RWPE1 (cell line): Measurements from ENCODE around the gene RHBDL1.
A peak's percentile ranks its signal among the peaks of the same experiment; 100 is the strongest.

ENCODE experiments used
- CTCF ChIA-PET: fragments of 350-600 bp; sonication (Branson Sonifier 250); formaldehyde crosslinking; extraction: SDS; loops from one replicate; lab custom pipeline; 2021; lab: Yijun Ruan, JAX
- POLR2A ChIA-PET: fragments of 400-600 bp; formaldehyde crosslinking; extraction: SDS; loops from one replicate; lab custom pipeline; 2020; ENCODE audit warnings: antibody characterized with exemption; ENCODE audit not compliant: low non-redundant PET; lab: Yijun Ruan, JAX
- DNase-seq: peaks from one replicate; pipeline ENCODE4 v3.0.0; 2012; ENCODE audit warnings: low spot score
- H3K27ac ChIP-seq: fragments of 450-650 bp; 2 replicates; pipeline ENCODE4 v1.5.1; 2017
- CTCF ChIP-seq: fragments of 450-650 bp; conservative IDR thresholded peaks from 2 replicates; pipeline ENCODE4 v1.5.1; 2017; ENCODE audit warnings: low read depth, mild to moderate bottlenecking

RHBDL1 gene

GRCh38 chr16:674968-675883 is at the start of gene RHBDL1:
Gene RHBDL1, plus strand, starts transcription at chr16:675671. Its CDS starts 120 bp downstream, at chr16:675791.
- TF ChIP-seq CTCF: no peak
- H3K27ac ChIP-seq: peak within 1 kb of the TSS; percentile 94
- DNase-seq: no peak
- ChIA-PET POLR2A (interaction anchor here (0.6 kb wide), 1 partner anchor 22 kb away, joined by 3 read pairs; no protein-coding TSS in a partner anchor), CTCF (interaction anchor here (0.7 kb wide), 1 partner anchor 1133 kb away, joined by 3 read pairs; no protein-coding TSS in a partner anchor)

- ChIA-PET CTCF (interaction anchor here (1.4 kb wide), 1 partner anchor 22 kb away, joined by 5 read pairs; no protein-coding TSS in a partner anchor), POLR2A (interaction anchor here (1.0 kb wide), 1 partner anchor 10 kb away, joined by 3 read pairs; the partner anchor contains the start of gene METTL26)
- TF ChIP-seq CTCF: no peak
- H3K27ac ChIP-seq: peak overlapping the region; percentile 97
- no peak for DNase-seq
Observed at GRCh38 chr16:625977-626765, 49.3 kb upstream of the RHBDL1 start.

- peak overlapping the region; percentile 97 for H3K27ac ChIP-seq
- POLR2A ChIA-PET: interaction anchor here (1.0 kb wide), 1 partner anchor 10 kb away, joined by 3 read pairs; the partner anchor contains the start of gene METTL26
- no peak for TF ChIP-seq CTCF
- peak; percentile 91 for DNase-seq
- CTCF ChIA-PET: interaction anchor here (1.4 to 1.7 kb wide), 2 partner anchors 21 to 35 kb away, joined by 5 to 6 read pairs; no protein-coding TSS in a partner anchor
Observed at GRCh38 chr16:626787-627453, 48.6 kb upstream of the RHBDL1 start.

- POLR2A ChIA-PET: interaction anchor here (1.0 kb wide), 1 partner anchor 9 kb away, joined by 3 read pairs; the partner anchor contains the start of gene METTL26
- DNase-seq: no peak
- TF ChIP-seq CTCF: no peak
- CTCF ChIA-PET: interaction anchor here (1.4 to 1.7 kb wide), 2 partner anchors 20 to 36 kb away, joined by 5 to 6 read pairs; no protein-coding TSS in a partner anchor
- peak overlapping the region; percentile 97 for H3K27ac ChIP-seq
Observed at GRCh38 chr16:627454-628239, 47.8 kb upstream of the RHBDL1 start.

GRCh38 chr16:628321-629061 is 47.0 kb upstream of the RHBDL1 start:
- peak overlapping the region; percentile 97 for H3K27ac ChIP-seq
- CTCF ChIA-PET: interaction anchor here (0.6 to 1.7 kb wide), 2 partner anchors 9 to 36 kb away, joined by 3 to 6 read pairs; no protein-coding TSS in a partner anchor
- DNase-seq: no peak
- TF ChIP-seq CTCF: no peak
- POLR2A ChIA-PET: no interaction called here
